ENCODE measurements around the gene MRPS6. TPM values are rescaled to one million over a fixed set of nuclear protein-coding genes. Genes with fewer than 3 reads are reported as not detected.

MRPS6 gene
- total and polyA plus RNA-seq, 10 of the 15 experiments (the other 5 are each of a cell fraction or from before 2014, with no cell fraction given) = 32.5 to 232 (median 90.3) TPM

DNA sequence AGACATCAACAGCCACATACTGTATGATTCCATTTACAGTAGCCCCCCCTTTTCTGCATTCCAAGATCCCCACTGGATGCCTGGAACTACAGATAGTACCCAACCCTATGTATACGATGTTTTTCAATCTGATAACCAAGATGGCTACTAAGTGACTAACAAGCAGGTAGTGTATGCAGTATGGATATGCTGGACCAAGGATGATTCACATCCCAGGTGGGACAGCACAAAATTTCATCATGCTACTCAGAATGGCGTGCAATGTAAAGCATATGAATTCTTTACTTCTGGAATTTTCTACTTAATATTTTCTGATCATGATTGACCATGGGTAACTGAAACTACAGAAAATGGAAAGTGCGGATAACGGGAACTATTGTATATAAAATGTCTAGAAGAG is 30.0 kb upstream of the MRPS6 start:
- no peaks in the 10 kb centered on the region for H3K79me2 ChIP-seq (ENCODE audit: control insufficient read depth, insufficient read depth, low read length)
- TF ChIP-seq RCOR1 (conservative IDR thresholded peaks at IDR 0.05; ENCODE audit: low read depth, low read length) = no peak
- TF ChIP-seq ZNF207 (IDR thresholded peaks at IDR 0.05; ENCODE audit: borderline replicate concordance) = no peak
- TF ChIP-seq, protein P1, sequence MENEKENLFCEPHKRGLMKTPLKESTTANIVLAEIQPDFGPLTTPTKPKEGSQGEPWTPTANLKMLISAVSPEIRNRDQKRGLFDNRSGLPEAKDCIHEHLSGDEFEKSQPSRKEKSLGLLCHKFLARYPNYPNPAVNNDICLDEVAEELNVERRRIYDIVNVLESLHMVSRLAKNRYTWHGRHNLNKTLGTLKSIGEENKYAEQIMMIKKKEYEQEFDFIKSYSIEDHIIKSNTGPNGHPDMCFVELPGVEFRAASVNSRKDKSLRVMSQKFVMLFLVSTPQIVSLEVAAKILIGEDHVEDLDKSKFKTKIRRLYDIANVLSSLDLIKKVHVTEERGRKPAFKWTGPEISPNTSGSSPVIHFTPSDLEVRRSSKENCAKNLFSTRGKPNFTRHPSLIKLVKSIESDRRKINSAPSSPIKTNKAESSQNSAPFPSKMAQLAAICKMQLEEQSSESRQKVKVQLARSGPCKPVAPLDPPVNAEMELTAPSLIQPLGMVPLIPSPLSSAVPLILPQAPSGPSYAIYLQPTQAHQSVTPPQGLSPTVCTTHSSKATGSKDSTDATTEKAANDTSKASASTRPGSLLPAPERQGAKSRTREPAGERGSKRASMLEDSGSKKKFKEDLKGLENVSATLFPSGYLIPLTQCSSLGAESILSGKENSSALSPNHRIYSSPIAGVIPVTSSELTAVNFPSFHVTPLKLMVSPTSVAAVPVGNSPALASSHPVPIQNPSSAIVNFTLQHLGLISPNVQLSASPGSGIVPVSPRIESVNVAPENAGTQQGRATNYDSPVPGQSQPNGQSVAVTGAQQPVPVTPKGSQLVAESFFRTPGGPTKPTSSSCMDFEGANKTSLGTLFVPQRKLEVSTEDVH (IDR thresholded peaks at IDR 0.05; ENCODE audit: low read depth, partially characterized antibody) = no peak
- TF ChIP-seq SMAD1 (IDR thresholded peaks at IDR 0.05; ENCODE audit: low read depth, partially characterized antibody) = no peak
- TF ChIP-seq POU2F2 (IDR thresholded peaks at IDR 0.05; ENCODE audit: borderline replicate concordance, low read depth, low read length) = no peak
- TF ChIP-seq NFXL1 (IDR thresholded peaks at IDR 0.05; ENCODE audit: borderline replicate concordance) = no peak
- TF ChIP-seq TCF3 (IDR thresholded peaks at IDR 0.05; ENCODE audit: borderline replicate concordance, insufficient read depth, low read depth, low read length) = no peak
- no peak for TF ChIP-seq ZZZ3 (IDR thresholded peaks at IDR 0.05; ENCODE audit: control insufficient read depth, insufficient read length, low read depth)
- TF ChIP-seq SKIL (IDR thresholded peaks at IDR 0.05; ENCODE audit: low read depth, poor library complexity, severe bottlenecking) = no peak
- no peak for TF ChIP-seq WRNIP1 (IDR thresholded peaks at IDR 0.05; ENCODE audit: borderline replicate concordance, low read depth, low read length)
- TF ChIP-seq SMARCA5 (IDR thresholded peaks at IDR 0.05) = no peak
- H3K4me2 ChIP-seq (ENCODE audit: control insufficient read depth, insufficient read depth) = no peak overlapping the region
- H3K9me3 ChIP-seq (replicated peaks; ENCODE audit: control insufficient read depth, insufficient read depth, low read length) = no peaks in the 10 kb centered on the region; the same call in 2 of the 3 replicates
- FAIRE-seq (no peak), DNase-seq (ENCODE audit: low read depth, low spot score) (no peak), ATAC-seq (no peak)
- WGBS (ENCODE audit: insufficient coverage, insufficient replicate concordance, low lambda C conversion rate, missing lambda C conversion rate) = 68% methylated on average over 4 of the region's 4 CpGs
- ChIA-PET CTCF (no interaction called here), POLR2A (no interaction called here), SMC1A (ENCODE audit: uncharacterized antibody, unreplicated experiment) (interaction anchor here (0.8 kb wide), 1 partner anchor 21 kb away, joined by 4 read pairs; no protein-coding TSS in a partner anchor), RAD21 (ENCODE audit: unreplicated experiment) (no interaction called here)
- H3K4me3 ChIP-seq = no peak overlapping the region
- H2AFZ ChIP-seq (ENCODE audit: control insufficient read depth, low read depth, low read length) = no peak overlapping the region
- in situ Hi-C loops (cut with MboI) (no loop called here), intact Hi-C loops (cut with micrococcal nuclease; ENCODE audit: unreplicated experiment) (no loop called here)
- H4K20me1 ChIP-seq (ENCODE audit: control insufficient read depth, insufficient read depth) = no peaks in the 10 kb centered on the region
- H3K27me3 ChIP-seq (replicated peaks in 1 of 2; ENCODE audit: control insufficient read depth in 2 of 2, insufficient read depth in 2 of 2, low read length in 1 of 2) = no peaks in the 10 kb centered on the region
- BruUV-seq (replicated peaks) = no TSS peak
- no peak overlapping the region for H3K27ac ChIP-seq (ENCODE audit: control insufficient read depth, insufficient read depth)
- peaks cover 6% of the 10 kb centered on the region; the same call in 1 of the 2 replicates for H3K4me1 ChIP-seq (ENCODE audit: control insufficient read depth, insufficient read depth, low read length)
- H3K36me3 ChIP-seq (ENCODE audit: control insufficient read depth in 2 of 2, insufficient read depth in 2 of 2, low read length in 1 of 2) = no peaks in the 10 kb centered on the region
- no peak overlapping the region for H3K9ac ChIP-seq (ENCODE audit: control insufficient read depth, insufficient read depth, low read length)

Measured in GM12878 (cell line).